Measurements from ENCODE around the gene HOXD10.

HOXD10 gene

DNA sequence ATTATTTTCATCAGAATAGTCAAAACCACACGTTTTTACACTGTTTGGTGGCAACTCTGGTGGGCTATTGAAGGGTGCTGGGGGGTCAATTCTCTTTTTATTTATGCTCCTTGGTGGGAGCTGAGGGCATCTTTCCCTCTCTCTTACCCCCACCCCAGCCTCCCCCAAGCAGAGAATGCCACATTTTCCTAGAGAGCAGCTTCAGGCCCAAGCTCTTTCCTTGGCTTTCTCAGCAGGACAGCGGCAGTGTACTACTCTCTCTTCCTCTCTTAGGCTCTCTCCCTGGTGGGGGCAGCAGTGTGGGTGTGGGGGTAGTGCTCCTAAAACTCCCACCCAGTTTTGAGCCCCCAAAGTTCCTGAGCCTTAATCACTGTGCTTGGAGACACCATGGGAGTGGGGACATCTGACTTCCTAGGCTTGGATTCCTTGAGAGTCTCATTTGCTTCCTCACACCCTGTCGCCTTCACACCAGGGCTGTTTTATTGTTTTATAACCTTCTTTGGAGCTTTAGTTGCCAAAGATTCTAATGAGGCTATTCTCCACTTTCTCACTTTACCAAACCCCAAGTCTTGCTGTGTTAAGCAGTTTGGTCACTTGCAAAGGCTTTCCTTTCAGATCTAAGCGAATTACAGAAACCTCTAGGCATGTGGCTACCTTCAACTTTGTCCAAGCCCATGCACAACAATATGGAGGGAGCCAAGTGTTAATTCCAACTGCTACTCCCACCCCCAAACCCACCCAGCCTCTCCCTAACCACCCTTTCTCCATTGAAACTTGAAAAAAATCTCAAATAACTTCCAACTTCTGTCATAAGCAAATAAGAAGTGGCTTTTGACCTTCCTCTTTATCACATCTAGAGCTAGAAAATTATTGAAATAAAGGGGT, 28.7 kb downstream of the HOXD10 start:
- no peak overlapping the region for H3K4me3 Mint-ChIP-seq
- H3K9me3 Mint-ChIP-seq, result no peaks in the 10 kb centered on the region
- ATAC-seq (ENCODE audit: low read depth) (no peak), DNase-seq (ENCODE audit: low spot score in 2 of 2) (peak in 1 of 2 donors; percentile 6)
- peaks cover 5% of the 10 kb centered on the region for H3K4me1 Mint-ChIP-seq
- H3K27ac Mint-ChIP-seq, result no peak overlapping the region
- H3K36me3 Mint-ChIP-seq, result no peaks in the 10 kb centered on the region
- peaks cover 29% of the 10 kb centered on the region for H3K27me3 Mint-ChIP-seq

- ATAC-seq (ENCODE audit: low read depth) (no peak), DNase-seq (ENCODE audit: low spot score in 2 of 2) (no peak)
- Mint-ChIP-seq H3K27me3 (peaks cover 32% of the 10 kb centered on the region), H3K4me1 (peaks cover 5% of the 10 kb centered on the region), H3K4me3 (no peak overlapping the region), H3K27ac (no peak overlapping the region), H3K36me3 (no peaks in the 10 kb centered on the region), H3K9me3 (no peaks in the 10 kb centered on the region)
These were observed 29.5 kb downstream of the HOXD10 start for GRCh38 chr2:176146101-176146500.

- ATAC-seq (ENCODE audit: low read depth) (no peak), DNase-seq (ENCODE audit: low spot score in 2 of 2) (no peak)
- H3K9me3 Mint-ChIP-seq, result no peaks in the 10 kb centered on the region
- H3K4me3 Mint-ChIP-seq, result no peak overlapping the region
- no peaks in the 10 kb centered on the region for H3K36me3 Mint-ChIP-seq
- H3K4me1 Mint-ChIP-seq, result no peaks in the 10 kb centered on the region
- H3K27me3 Mint-ChIP-seq, result peaks cover 28% of the 10 kb centered on the region
- H3K27ac Mint-ChIP-seq, result no peak overlapping the region
These were observed 30.1 kb downstream of the HOXD10 start for GRCh38 chr2:176146645-176147044.

GRCh38 chr2:176147210-176147799, 30.7 kb downstream of the HOXD10 start:
- no peak for ATAC-seq (ENCODE audit: low read depth)
- peaks cover 26% of the 10 kb centered on the region for H3K27me3 Mint-ChIP-seq
- no peak for DNase-seq (ENCODE audit: low spot score in 2 of 2)
- no peak overlapping the region for H3K4me3 Mint-ChIP-seq
- H3K27ac Mint-ChIP-seq, result no peak overlapping the region
- H3K4me1 Mint-ChIP-seq, result no peaks in the 10 kb centered on the region
- no peaks in the 10 kb centered on the region for H3K9me3 Mint-ChIP-seq
- no peaks in the 10 kb centered on the region for H3K36me3 Mint-ChIP-seq

DNA sequence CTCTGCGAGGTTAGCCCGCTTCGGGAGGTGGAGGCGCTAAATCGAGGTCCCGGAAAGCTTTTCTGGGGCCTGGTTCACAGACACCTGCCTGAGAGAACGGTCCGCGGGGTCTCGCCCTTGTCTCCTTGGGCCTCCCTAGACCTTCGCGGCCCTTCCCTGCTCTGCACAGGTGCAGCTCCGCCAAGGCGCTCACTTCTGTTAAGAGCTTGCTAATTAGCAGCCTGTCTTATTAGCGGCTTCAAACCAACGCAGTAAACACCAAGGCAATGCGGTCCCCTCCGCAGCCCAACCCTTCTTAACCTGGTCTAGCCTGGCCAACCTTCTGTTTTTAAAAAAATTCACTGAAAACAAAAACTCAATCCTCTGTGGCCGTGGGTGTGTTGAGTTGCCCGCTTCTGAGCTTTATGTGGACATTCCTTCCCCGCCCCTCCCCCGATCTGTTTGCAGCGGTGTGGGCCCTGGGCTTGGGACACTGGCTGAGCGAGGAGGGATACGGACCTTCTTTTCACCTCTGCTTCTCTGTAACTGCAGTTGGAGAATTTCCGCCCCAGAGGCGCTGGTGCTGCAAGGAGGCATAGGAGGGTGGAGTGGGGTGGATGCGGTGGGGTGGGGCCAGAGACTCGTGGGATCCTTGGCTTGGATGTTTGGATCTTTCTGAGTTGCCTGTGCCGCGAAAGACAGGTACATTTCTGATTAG, 31.4 kb downstream of the HOXD10 start:
- DNase-seq (ENCODE audit: low spot score in 2 of 2) (no peak), ATAC-seq (ENCODE audit: low read depth) (no peak)
- Mint-ChIP-seq H3K27me3 (peaks cover 25% of the 10 kb centered on the region), H3K4me3 (no peak overlapping the region), H3K4me1 (no peaks in the 10 kb centered on the region), H3K9me3 (no peaks in the 10 kb centered on the region), H3K36me3 (no peaks in the 10 kb centered on the region), H3K27ac (no peak overlapping the region)

DNA sequence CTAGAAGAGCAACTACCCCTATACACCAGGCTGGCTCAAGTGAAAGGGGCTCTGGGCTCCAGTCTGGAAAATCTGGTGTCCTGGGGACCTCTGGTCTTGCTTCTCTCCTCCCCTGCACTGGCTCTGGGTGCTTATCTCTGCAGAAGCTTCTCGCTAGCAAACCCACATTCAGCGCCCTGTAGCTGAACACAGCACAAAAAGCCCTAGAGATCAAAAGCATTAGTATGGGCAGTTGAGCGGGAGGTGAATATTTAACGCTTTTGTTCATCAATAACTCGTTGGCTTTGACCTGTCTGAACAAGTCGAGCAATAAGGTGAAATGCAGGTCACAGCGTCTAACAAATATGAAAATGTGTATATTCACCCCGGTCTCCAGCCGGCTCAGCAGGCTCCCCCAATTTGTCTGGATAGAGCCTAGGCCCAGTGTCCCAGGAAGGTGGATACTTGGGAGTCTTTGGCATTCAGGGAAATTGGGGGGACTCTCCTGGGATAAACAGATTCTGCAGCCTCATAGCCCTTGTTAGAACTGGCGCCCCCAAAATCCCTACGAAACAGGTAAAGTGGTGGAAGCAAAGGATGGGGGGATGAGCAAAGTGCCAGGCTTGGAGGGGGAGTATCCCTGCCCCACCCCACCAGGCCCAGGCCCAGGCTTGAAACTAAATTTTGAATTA, 32.3 kb downstream of the HOXD10 start:
- DNase-seq (ENCODE audit: low spot score in 2 of 2), result peak in 1 of 2 donors; percentile 7
- Mint-ChIP-seq H3K4me1 (no peaks in the 10 kb centered on the region), H3K4me3 (no peak overlapping the region), H3K36me3 (no peaks in the 10 kb centered on the region), H3K27ac (no peak overlapping the region), H3K27me3 (peaks cover 23% of the 10 kb centered on the region), H3K9me3 (no peaks in the 10 kb centered on the region)
- ATAC-seq (ENCODE audit: low read depth), result no peak

DNA sequence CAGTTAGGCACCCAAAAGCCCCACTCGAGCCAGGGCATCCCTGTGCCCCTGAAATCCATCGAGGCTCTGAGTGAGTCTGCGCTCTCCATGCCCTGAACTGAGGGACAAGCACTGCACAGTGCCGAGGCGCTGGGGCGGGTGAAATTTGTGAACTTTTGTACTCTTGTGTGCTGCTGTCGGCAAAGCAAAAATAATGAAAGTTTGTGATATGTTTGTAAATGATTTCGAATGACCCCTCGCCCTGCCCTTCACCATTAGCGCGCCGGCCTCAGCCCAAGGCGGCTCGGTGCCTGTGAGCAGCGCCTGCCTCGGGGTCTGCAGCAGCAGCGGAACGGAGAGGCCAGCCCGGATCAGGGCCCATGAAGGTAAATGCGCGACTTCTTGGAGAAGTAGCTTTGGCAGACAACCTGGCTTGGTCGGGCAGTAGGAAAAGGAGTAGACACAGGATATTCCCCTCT, 32.9 kb downstream of the HOXD10 start:
- H3K36me3 Mint-ChIP-seq, result no peaks in the 10 kb centered on the region
- no peak overlapping the region for H3K4me3 Mint-ChIP-seq
- DNase-seq (ENCODE audit: low spot score in 2 of 2), result peak in 1 of 2 donors; percentile 8

DNA sequence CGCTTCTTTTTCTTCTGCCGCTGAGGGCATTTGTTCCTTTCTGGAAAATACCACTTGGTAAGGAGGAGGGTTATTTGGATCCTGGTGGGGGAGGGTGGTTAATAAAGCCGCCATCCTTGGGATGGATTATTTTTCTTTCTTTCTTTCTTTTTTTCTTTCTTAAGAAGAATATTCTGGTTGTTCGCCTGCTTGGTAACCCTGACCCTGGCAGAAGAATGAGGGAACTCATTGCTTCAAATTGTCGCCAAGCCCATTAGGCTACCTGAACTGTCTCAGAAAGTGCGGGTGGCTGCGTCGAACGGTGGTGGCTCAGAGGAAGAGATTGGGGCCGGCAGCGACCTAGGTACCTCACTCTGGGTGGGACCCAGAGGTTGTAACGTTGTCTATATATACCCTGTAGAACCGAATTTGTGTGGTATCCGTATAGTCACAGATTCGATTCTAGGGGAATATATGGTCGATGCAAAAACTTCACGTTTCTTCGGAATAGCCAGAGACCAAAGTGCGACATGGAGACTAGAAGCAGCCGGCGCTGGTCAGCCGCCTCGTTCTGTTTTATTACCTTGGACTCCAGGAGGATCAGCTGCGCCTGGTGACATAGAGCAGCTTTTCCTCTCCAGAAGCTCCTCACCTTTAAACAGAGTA, 33.5 kb downstream of the HOXD10 start:
- no peaks in the 10 kb centered on the region for H3K36me3 Mint-ChIP-seq
- ATAC-seq (ENCODE audit: low read depth) (no peak), DNase-seq (ENCODE audit: low spot score in 2 of 2) (peak in 1 of 2 donors; percentile 6)
- H3K9me3 Mint-ChIP-seq, result no peaks in the 10 kb centered on the region
- H3K4me1 Mint-ChIP-seq, result no peaks in the 10 kb centered on the region
- H3K4me3 Mint-ChIP-seq, result no peak overlapping the region
- no peak overlapping the region for H3K27ac Mint-ChIP-seq
- H3K27me3 Mint-ChIP-seq, result peaks cover 25% of the 10 kb centered on the region

More for the DNA sequence above, 32.9 kb downstream of the HOXD10 start:
- Mint-ChIP-seq H3K4me1 (no peaks in the 10 kb centered on the region), H3K27me3 (peaks cover 20% of the 10 kb centered on the region), H3K27ac (no peak overlapping the region), H3K9me3 (no peaks in the 10 kb centered on the region)
- no peak for ATAC-seq (ENCODE audit: low read depth)

DNA sequence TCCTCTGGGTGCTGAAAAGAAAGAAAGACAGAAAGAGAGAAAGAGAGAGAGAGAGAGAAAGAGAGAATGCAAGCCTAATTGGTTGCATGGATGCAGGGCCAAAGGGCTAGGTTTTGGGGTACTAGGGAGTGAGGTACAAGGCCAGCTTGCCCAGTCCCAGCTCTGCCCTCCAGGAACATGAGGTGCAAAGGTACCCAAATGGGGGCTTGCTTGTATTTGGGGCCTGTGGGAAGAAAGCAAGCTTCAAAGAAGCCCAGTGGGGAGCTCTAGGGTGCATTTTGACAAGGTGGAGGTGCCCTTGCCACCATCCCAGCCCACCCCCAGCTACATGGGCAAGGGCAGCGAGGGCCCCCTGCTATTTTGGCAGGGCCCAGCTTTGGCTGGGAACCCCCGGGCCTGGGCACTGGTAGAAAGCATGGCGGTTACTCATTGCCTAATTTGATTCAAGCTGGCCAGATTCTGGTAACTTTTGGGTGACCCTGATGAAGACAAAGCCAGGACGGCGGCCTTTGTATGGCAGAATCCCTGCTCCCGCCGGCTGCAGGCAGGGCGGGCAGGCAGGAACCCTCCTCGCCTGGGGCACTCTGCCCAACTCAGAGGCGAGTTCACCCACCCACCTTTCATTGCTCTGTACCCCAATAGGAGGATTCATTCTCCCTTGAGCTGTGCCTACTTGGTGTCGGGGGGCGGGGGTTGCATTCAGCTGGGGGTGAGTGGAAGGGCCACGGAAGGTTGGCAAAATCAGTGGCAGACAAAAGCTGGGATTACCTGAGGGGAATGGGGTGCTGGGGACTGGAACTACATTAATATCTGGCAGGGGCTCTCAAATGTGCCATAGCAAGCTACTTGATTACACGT, 34.2 kb downstream of the HOXD10 start:
- Mint-ChIP-seq H3K36me3 (no peaks in the 10 kb centered on the region), H3K9me3 (no peaks in the 10 kb centered on the region)
- ATAC-seq (ENCODE audit: low read depth), result no peak

GRCh38 chr2:176151442-176152287, 35.1 kb downstream of the HOXD10 start, which contains the start of gene HOXD4:
HOXD4 (plus strand) TSS chr2:176151550; CDS start chr2:176151634, 84 bp downstream.
- H3K9me3 Mint-ChIP-seq, result no peaks in the 10 kb centered on the region
- no peak within 1 kb of the TSS for H3K27ac Mint-ChIP-seq
- no peaks in the 10 kb centered on the region for H3K4me1 Mint-ChIP-seq
- no peak within 1 kb of the TSS for H3K4me3 Mint-ChIP-seq
- H3K27me3 Mint-ChIP-seq, result peaks cover 22% of the 10 kb centered on the region
- peak in 1 of 2 donors; percentile 9 for DNase-seq (ENCODE audit: low spot score in 2 of 2)
- H3K36me3 Mint-ChIP-seq, result no peaks in the 10 kb centered on the region
- no peak for ATAC-seq (ENCODE audit: low read depth)

More for the DNA sequence above, 34.2 kb downstream of the HOXD10 start:
- Mint-ChIP-seq H3K27me3 (peaks cover 22% of the 10 kb centered on the region), H3K4me1 (no peaks in the 10 kb centered on the region), H3K4me3 (no peak overlapping the region), H3K27ac (no peak overlapping the region)
- DNase-seq (ENCODE audit: low spot score in 2 of 2), result peak in 1 of 2 donors; percentile 6

- DNase-seq (ENCODE audit: low spot score in 2 of 2) (peak in 1 of 2 donors; percentile 7), ATAC-seq (ENCODE audit: low read depth) (no peak)
- Mint-ChIP-seq H3K27ac (no peak overlapping the region), H3K27me3 (peaks cover 20% of the 10 kb centered on the region), H3K9me3 (peaks cover 2% of the 10 kb centered on the region), H3K4me1 (peaks cover 2% of the 10 kb centered on the region), H3K4me3 (no peak overlapping the region), H3K36me3 (peaks cover 2% of the 10 kb centered on the region)
These were observed 36.0 kb downstream of the HOXD10 start for GRCh38 chr2:176152350-176153181.

All from memory B cell (primary cell).